Karpas-422 (cell line): ENCODE data around the gene LUZP1. TPM values are rescaled to one million over a fixed set of nuclear protein-coding genes. Genes with fewer than 3 reads are reported as not detected.

Experiments used
- DNase-seq: peaks from one replicate; pipeline ENCODE4 v3.0.0-alpha.2; 2015
- H2AFZ ChIP-seq: fragments of 200-600 bp; sonication (generic); 2 replicates; pipeline ENCODE4 v1.6.1; 2014; ENCODE audit warnings: antibody characterized with exemption, low read length, mixed read lengths
- H3K27ac ChIP-seq: fragments of 200-600 bp; sonication (generic); 2 replicates; pipeline ENCODE4 v1.5.1; 2014; ENCODE audit warnings: mild to moderate bottlenecking, low read length, moderate library complexity
- H3K27me3 ChIP-seq: fragments of 200-600 bp; sonication (generic); 2 replicates; pipeline ENCODE4 v1.6.1; 2014; ENCODE audit warnings: low read length, mixed read lengths
- H3K36me3 ChIP-seq: fragments of 200-600 bp; sonication (generic); 2 replicates; pipeline ENCODE4 v1.6.1; 2014; ENCODE audit warnings: low read length, mixed read lengths; ENCODE audit not compliant: insufficient read depth
- H3K4me1 ChIP-seq: fragments of 200-600 bp; sonication (generic); 2 replicates; pipeline ENCODE4 v1.6.1; 2014; ENCODE audit warnings: mild to moderate bottlenecking, low read length, mixed read lengths
- H3K4me2 ChIP-seq: fragments of 200-600 bp; sonication (generic); 2 replicates; pipeline ENCODE4 v1.6.1; 2014; ENCODE audit warnings: low read length, low read depth, mild to moderate bottlenecking; ENCODE audit not compliant: poor library complexity, severe bottlenecking
- H3K4me3 ChIP-seq: fragments of 200-600 bp; sonication (generic); 2 replicates; pipeline ENCODE4 v1.5.1; 2014; ENCODE audit warnings: mild to moderate bottlenecking, antibody characterized with exemption, low read length, mixed read lengths
- H3K79me2 ChIP-seq: fragments of 200-600 bp; sonication (generic); 2 replicates; pipeline ENCODE4 v1.6.1; 2014; ENCODE audit warnings: mild to moderate bottlenecking, low read length, mixed read lengths
- H3K9ac ChIP-seq: fragments of 200-600 bp; sonication (generic); 2 replicates; pipeline ENCODE4 v1.6.0; 2014; ENCODE audit warnings: low read length
- H3K9me2 ChIP-seq: fragments of 200-600 bp; sonication (generic), shearing (Covaris generic); replicated peaks from 2 replicates; pipeline ENCODE4 v1.6.0; 2014; ENCODE audit warnings: mild to moderate bottlenecking, low read length, moderate library complexity; ENCODE audit not compliant: insufficient read depth
- H3K9me3 ChIP-seq: fragments of 300-700, 200-600 bp; sonication (generic); 2 replicates; pipeline ENCODE4 v1.6.1; 2014; ENCODE audit warnings: low read length, mixed read lengths
- H4K20me1 ChIP-seq: fragments of 200-600 bp; sonication (generic); 2 replicates; pipeline ENCODE4 v1.6.1; 2014; ENCODE audit warnings: mild to moderate bottlenecking, antibody characterized with exemption, low read length, low read depth; ENCODE audit not compliant: insufficient read depth
- total RNA-seq: library from RNA; depleted of rRNA; stranded (reverse); fragments of >200 nt; shearing (Covaris generic); gene quantifications from 2 replicates; pipeline ENCODE4 v1.2.3, GENCODE V29; 2014; ENCODE audit warnings: low replicate concordance

Gene LUZP1
- total RNA-seq, 1 experiment from 2014 or later = 1.5 TPM

GRCh38 chr1:23135268-23135667, 33.4 kb downstream of the LUZP1 start:
- no peak overlapping the region for H2AFZ ChIP-seq
- no peak overlapping the region for H3K9ac ChIP-seq
- no peaks in the 10 kb centered on the region for H3K36me3 ChIP-seq
- no peak overlapping the region for H3K4me3 ChIP-seq
- no peaks in the 10 kb centered on the region for H3K9me2 ChIP-seq
- H3K4me1 ChIP-seq = no peaks in the 10 kb centered on the region
- H3K27me3 ChIP-seq = no peaks in the 10 kb centered on the region
- H3K79me2 ChIP-seq = no peaks in the 10 kb centered on the region
- 0 out of 2 replicates have a peak, but pooled peaks cover 6% of the 10 kb centered on the region for H4K20me1 ChIP-seq
- DNase-seq = no peak
- no peak overlapping the region for H3K4me2 ChIP-seq
- H3K27ac ChIP-seq = no peak overlapping the region
- no peaks in the 10 kb centered on the region for H3K9me3 ChIP-seq

GRCh38 chr1:23134055-23134454, 34.6 kb downstream of the LUZP1 start:
- Histone ChIP-seq H3K36me3 (no peaks in the 10 kb centered on the region), H3K4me2 (no peak overlapping the region), H3K9me2 (no peaks in the 10 kb centered on the region), H3K9me3 (no peaks in the 10 kb centered on the region), H3K4me1 (no peaks in the 10 kb centered on the region), H3K9ac (no peak overlapping the region), H3K27ac (no peak overlapping the region), H2AFZ (no peak overlapping the region), H3K4me3 (no peak overlapping the region), H4K20me1 (0 out of 2 replicates have a peak, but pooled peaks cover 5% of the 10 kb centered on the region), H3K27me3 (no peaks in the 10 kb centered on the region), H3K79me2 (no peaks in the 10 kb centered on the region)
- DNase-seq = no peak

- Histone ChIP-seq H3K9me3 (no peaks in the 10 kb centered on the region), H3K36me3 (no peaks in the 10 kb centered on the region), H4K20me1 (0 out of 2 replicates have a peak, but pooled peaks cover 5% of the 10 kb centered on the region), H3K4me2 (no peak overlapping the region), H3K4me3 (no peak overlapping the region), H3K9me2 (no peaks in the 10 kb centered on the region), H3K4me1 (no peaks in the 10 kb centered on the region), H3K27ac (no peak overlapping the region), H3K79me2 (no peaks in the 10 kb centered on the region), H3K27me3 (no peaks in the 10 kb centered on the region), H3K9ac (no peak overlapping the region), H2AFZ (no peak overlapping the region)
- DNase-seq = no peak
Observed at GRCh38 chr1:23133587-23133986, 35.1 kb downstream of the LUZP1 start.

GRCh38 chr1:23132033-23132432, 36.6 kb downstream of the LUZP1 start:
- no peaks in the 10 kb centered on the region for H3K79me2 ChIP-seq
- H3K36me3 ChIP-seq = no peaks in the 10 kb centered on the region
- H3K4me1 ChIP-seq = no peaks in the 10 kb centered on the region
- no peaks in the 10 kb centered on the region for H3K27me3 ChIP-seq
- H2AFZ ChIP-seq = no peak overlapping the region
- no peak overlapping the region for H3K4me2 ChIP-seq
- H3K4me3 ChIP-seq = no peak overlapping the region
- H3K9me2 ChIP-seq = no peaks in the 10 kb centered on the region
- H4K20me1 ChIP-seq = 0 out of 2 replicates have a peak, but pooled peaks cover 5% of the 10 kb centered on the region
- no peak overlapping the region for H3K27ac ChIP-seq
- H3K9ac ChIP-seq = no peak overlapping the region
- DNase-seq = no peak
- H3K9me3 ChIP-seq = no peaks in the 10 kb centered on the region

GRCh38 chr1:23129846-23130245, 38.8 kb downstream of the LUZP1 start:
- 0 out of 2 replicates have a peak, but pooled peaks cover 5% of the 10 kb centered on the region for H4K20me1 ChIP-seq
- no peak overlapping the region for H3K9ac ChIP-seq
- H3K4me2 ChIP-seq = no peak overlapping the region
- no peak overlapping the region for H3K4me3 ChIP-seq
- H3K79me2 ChIP-seq = no peaks in the 10 kb centered on the region
- H2AFZ ChIP-seq = no peak overlapping the region
- no peaks in the 10 kb centered on the region for H3K9me2 ChIP-seq
- H3K4me1 ChIP-seq = no peaks in the 10 kb centered on the region
- no peaks in the 10 kb centered on the region for H3K27me3 ChIP-seq
- no peak overlapping the region for H3K27ac ChIP-seq
- no peaks in the 10 kb centered on the region for H3K36me3 ChIP-seq
- no peak for DNase-seq
- no peaks in the 10 kb centered on the region for H3K9me3 ChIP-seq

GRCh38 chr1:23126801-23127200, 41.9 kb downstream of the LUZP1 start:
- Histone ChIP-seq H2AFZ (no peak overlapping the region), H3K27ac (no peak overlapping the region), H3K9me3 (no peaks in the 10 kb centered on the region), H3K4me2 (no peak overlapping the region), H3K4me1 (no peaks in the 10 kb centered on the region), H3K9me2 (no peaks in the 10 kb centered on the region), H3K27me3 (no peaks in the 10 kb centered on the region), H3K9ac (no peak overlapping the region), H4K20me1 (no peaks in the 10 kb centered on the region), H3K4me3 (no peak overlapping the region), H3K79me2 (no peaks in the 10 kb centered on the region), H3K36me3 (no peaks in the 10 kb centered on the region)
- no peak for DNase-seq

GRCh38 chr1:23126200-23126599, 42.5 kb downstream of the LUZP1 start:
- no peaks in the 10 kb centered on the region for H3K27me3 ChIP-seq
- no peak overlapping the region for H2AFZ ChIP-seq
- H3K4me1 ChIP-seq = no peaks in the 10 kb centered on the region
- no peak overlapping the region for H3K9ac ChIP-seq
- H4K20me1 ChIP-seq = no peaks in the 10 kb centered on the region
- DNase-seq = no peak
- H3K36me3 ChIP-seq = no peaks in the 10 kb centered on the region
- no peaks in the 10 kb centered on the region for H3K79me2 ChIP-seq
- H3K4me3 ChIP-seq = no peak overlapping the region
- no peak overlapping the region for H3K27ac ChIP-seq
- no peak overlapping the region for H3K4me2 ChIP-seq
- no peaks in the 10 kb centered on the region for H3K9me2 ChIP-seq
- H3K9me3 ChIP-seq = no peaks in the 10 kb centered on the region

- no peaks in the 10 kb centered on the region for H3K27me3 ChIP-seq
- H3K9me3 ChIP-seq = no peaks in the 10 kb centered on the region
- no peak overlapping the region for H3K9ac ChIP-seq
- no peak overlapping the region for H2AFZ ChIP-seq
- H3K79me2 ChIP-seq = no peaks in the 10 kb centered on the region
- H3K4me2 ChIP-seq = no peak overlapping the region
- no peak for DNase-seq
- H3K4me1 ChIP-seq = no peaks in the 10 kb centered on the region
- peaks cover 6% of the 10 kb centered on the region; the same call in 1 of the 2 replicates for H4K20me1 ChIP-seq
- no peaks in the 10 kb centered on the region for H3K9me2 ChIP-seq
- no peak overlapping the region for H3K4me3 ChIP-seq
- no peak overlapping the region for H3K27ac ChIP-seq
- H3K36me3 ChIP-seq = no peaks in the 10 kb centered on the region
Observed at GRCh38 chr1:23125489-23125888, 43.2 kb downstream of the LUZP1 start.
